GM18870 (cell line): Measurements from ENCODE around the gene TRAF3IP3.

ENCODE experiments used
- ATAC-seq: cut with Tn5 transposase; IDR thresholded peaks from one replicate; pipeline ENCODE4 v1.9.1; 2021; ENCODE audit warnings: moderate library complexity; ENCODE audit not compliant: unreplicated experiment

TRAF3IP3 gene

GRCh38 chr1:209755926-209756614, at the start of gene TRAF3IP3:
Gene TRAF3IP3 (plus strand): TSS chr1:209756053. CDS start chr1:209760040, 3,987 bp downstream.
- peak; percentile 72 for ATAC-seq

DNA sequence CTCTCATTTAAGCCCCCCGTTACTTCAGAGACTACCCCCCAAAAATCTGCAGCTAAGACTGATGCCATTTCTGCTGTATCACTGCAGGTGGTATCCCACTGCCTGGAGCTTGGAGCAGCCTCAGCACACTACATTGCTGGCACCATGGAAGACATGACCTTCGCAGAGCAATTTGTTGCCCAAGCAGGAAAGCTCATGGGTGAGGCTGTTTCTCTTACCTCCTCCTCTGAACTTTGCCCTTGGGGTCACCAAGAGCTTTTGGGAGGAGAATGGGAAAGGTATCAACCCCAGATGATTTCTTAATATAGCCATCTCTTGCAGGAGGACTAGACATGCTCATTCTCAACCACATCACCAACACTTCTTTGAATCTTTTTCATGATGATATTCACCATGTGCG, 49.2 kb upstream of the TRAF3IP3 start:
- no peak for ATAC-seq

DNA sequence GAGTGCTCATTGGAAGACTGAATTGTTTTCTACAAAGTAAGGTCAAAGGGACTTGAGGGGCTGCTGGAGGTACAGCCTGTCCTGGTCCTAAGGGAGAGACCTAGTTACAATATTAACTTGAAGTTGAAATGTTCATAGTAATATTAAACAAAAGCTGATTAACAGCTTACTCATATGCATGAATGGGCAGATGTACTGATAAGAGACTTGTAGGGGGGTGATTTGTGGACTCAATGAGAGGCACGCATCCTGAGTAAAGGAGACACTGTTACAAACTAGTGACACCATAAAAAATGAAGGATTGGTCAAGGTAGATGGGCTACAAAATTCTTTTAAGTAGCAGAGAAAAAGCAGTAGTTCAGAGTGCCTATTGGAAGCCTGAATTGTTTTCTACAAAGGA, 48.5 kb upstream of the TRAF3IP3 start:
- no peak for ATAC-seq

- ATAC-seq, result no peak
Measured at GRCh38 chr1:209708297-209708696, 47.6 kb upstream of the TRAF3IP3 start.

DNA sequence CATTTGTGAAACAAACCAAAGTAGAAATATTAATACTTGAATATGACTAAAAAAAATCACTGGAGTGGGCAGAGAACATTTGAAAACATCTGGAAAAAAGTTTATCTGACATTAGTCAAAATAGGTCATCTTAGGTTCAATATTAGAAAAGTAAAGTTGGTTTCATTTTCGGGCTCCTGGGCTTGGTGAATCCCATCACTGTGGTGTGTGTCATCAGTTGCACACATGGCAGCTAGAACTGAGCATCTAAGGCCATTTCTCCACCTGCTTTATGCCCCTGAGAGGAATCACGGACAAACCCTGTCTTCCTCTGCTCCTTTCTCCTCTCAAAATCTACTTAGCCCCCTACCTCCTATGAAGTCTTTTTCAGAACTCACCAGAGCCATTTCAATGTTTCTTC, 45.8 kb upstream of the TRAF3IP3 start:
- no peak for ATAC-seq

DNA sequence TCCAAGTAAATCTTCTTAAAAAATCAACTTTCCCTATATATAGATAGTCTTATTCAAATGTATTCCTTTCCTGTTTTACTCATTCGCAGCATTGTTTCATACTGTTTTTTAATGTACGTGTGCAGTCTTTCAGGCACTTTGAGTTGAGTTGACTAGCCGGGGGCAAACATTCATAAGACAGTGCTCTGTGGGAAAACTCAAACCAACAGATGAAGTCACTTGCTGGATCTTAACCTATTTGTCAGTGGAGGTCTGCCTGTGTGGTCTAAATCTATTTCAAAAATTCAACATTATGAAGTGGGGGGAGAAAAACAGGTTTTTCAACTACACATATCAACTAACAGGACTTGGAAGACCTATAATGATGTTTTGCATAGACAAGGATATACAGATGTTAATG, 45.0 kb upstream of the TRAF3IP3 start:
- no peak for ATAC-seq

DNA sequence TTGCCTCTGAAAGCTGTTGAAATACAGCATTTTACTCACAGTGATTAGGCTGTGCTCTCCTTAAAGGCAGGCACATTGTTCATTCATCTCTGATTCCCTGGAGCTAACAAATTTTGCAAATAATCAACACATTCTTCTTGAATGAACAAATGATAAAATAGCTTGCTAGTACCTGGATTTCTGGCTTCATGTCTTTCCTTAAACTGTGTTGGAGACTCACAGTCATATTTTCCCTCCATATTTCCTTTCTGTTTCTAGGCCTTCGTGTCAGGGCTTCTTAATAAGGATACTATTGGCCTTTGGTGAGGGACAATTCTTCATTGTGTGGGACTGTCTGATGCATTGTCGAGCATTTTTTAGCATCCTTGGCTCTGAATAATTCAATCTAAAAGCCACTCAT, 41.5 kb upstream of the TRAF3IP3 start:
- ATAC-seq, result no peak

DNA sequence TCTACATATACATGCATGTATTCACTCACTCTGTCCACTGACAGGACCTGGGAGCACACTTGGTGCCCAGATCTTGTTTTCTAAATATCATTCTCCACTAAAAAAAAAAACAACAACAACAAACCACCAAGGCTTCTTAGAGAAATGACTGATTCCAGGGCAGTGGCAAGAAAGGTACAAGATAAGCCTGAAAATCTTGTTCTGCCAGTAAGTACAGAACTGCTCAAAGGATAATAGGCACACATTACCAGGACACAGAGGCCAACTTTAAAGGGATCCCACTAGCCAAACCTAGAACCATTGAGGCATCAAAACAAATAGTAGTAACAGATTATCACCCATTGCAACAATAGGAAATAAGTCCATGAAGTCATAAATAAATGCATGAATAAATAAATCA, 40.5 kb upstream of the TRAF3IP3 start:
- no peak for ATAC-seq

GRCh38 chr1:209717818-209718217, 38.0 kb upstream of the TRAF3IP3 start:
- no peak for ATAC-seq

- ATAC-seq, result no peak
Measured at GRCh38 chr1:209720326-209720725, 35.5 kb upstream of the TRAF3IP3 start.

GRCh38 chr1:209720826-209721225, 35.0 kb upstream of the TRAF3IP3 start:
- ATAC-seq, result no peak

- ATAC-seq, result no peak
Measured at GRCh38 chr1:209721323-209721722, 34.5 kb upstream of the TRAF3IP3 start.

GRCh38 chr1:209723265-209723664, 32.6 kb upstream of the TRAF3IP3 start:
- ATAC-seq, result no peak

GRCh38 chr1:209723756-209724693, 31.8 kb upstream of the TRAF3IP3 start:
- peak; percentile 62 for ATAC-seq

DNA sequence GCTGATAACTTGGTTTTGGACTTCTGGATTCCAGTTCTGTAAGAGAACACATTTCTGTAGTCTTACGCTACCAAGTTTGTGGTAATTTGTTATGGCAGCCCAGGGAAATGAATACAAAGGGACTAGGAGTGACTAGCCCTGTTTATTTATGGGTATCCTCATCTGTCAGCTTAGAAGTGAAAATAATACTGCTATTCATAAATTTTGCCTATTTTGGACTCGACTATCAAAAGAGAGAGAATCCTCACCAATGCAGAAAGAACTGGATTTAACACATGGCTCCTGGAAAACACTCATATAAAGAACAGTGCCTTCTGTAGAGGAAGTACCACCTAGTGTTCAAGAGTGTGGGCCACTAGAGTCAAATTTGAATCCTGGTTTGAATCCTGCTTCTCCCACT, 28.6 kb upstream of the TRAF3IP3 start:
- no peak for ATAC-seq

GRCh38 chr1:209727785-209728184, 28.1 kb upstream of the TRAF3IP3 start:
- ATAC-seq, result no peak

GRCh38 chr1:209728466-209728865, 27.4 kb upstream of the TRAF3IP3 start:
- ATAC-seq, result no peak

GRCh38 chr1:209729436-209729835, 26.4 kb upstream of the TRAF3IP3 start:
- no peak for ATAC-seq

GRCh38 chr1:209732725-209733124, 23.1 kb upstream of the TRAF3IP3 start:
- no peak for ATAC-seq

DNA sequence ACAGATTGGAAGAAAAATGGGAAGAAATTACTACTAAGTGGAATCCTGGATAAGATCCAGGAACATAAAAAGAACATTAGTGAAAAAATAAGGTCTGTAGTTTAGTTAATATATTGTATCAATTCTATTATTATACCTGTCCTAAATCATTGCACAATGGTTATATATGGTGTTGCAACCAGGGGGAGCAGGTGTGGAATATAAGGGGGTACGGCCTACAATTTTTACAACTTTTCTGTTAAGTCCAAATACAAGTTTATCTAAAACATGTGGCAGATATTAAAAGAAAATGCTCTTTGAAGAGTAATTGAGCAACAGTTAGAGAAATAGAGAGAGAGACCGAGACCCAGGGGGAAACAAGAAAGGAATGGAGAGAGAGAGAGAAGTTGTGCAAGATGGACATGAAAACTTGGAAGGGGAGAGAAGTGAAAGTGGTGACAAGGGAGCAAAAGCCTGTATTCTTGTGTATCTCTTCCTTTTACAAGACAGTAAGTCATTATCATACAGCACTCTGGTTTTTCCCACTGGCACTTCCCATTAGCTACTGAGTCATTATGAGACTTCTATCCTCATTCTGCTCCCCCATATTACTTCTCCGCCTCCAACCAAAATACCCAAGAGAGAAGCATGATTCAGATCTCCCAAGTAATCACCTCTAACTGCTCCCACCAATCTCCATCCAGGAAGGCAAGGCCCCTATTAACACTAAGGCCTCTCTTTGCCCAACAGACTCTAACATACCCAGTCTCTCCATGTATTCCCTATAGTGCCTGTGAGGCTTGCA, 22.3 kb upstream of the TRAF3IP3 start:
- ATAC-seq, result no peak

GRCh38 chr1:209736490-209737117, 19.2 kb upstream of the TRAF3IP3 start:
- ATAC-seq, result no peak
